Gastrocnemius medialis (tissue), 4 donors: ENCODE results near the gene OR13H1.

Experiments used
- POLR2A ChIP-seq, 2 donors: fragments of 450-650 bp; IDR thresholded peaks; one replicate each; pipeline ENCODE4 v1.6.1; 2017; ENCODE audit warnings: antibody characterized with exemption in 2 of 2, mild to moderate bottlenecking in 2 of 2, moderate library complexity in 2 of 2
- TF ChIP-seq, protein P1 (sequence below), 5 experiments: fragments of 450-650 bp in 3 of 5; fragments of 200-600 bp in 2 of 5; sonication (generic) in 2 of 5; IDR thresholded peaks in 4 of 5; conservative IDR thresholded peaks in 1 of 5; 1 replicate in 4 of 5; 2 replicates in 1 of 5; pipeline ENCODE4 v1.5.1; 2016 to 2019; ENCODE audit warnings: antibody characterized with exemption in 5 of 5, mild to moderate bottlenecking in 3 of 5, moderate library complexity in 3 of 5

DNA sequence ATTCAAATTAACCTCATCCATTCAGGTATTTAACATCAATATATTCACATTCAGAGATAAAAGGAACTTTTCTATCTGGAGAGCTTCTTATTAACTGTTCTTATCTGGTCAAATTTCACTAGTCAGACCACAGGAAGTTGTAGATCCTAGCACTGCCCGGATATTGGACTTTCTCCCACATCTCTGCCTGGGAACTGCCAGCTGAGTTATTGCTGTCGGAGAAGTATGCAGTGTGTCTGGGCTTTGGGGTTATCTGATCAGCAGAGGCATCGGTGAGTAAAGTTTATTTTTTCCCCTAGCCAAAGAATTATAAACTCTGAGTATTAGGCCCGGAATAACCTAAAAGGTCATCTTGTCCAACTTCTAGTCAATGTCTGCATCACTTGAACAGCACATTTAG lies 45.1 kb downstream of the OR13H1 start:
- no peak for TF ChIP-seq POLR2A (IDR thresholded peaks at IDR 0.05)
- TF ChIP-seq, protein P1, sequence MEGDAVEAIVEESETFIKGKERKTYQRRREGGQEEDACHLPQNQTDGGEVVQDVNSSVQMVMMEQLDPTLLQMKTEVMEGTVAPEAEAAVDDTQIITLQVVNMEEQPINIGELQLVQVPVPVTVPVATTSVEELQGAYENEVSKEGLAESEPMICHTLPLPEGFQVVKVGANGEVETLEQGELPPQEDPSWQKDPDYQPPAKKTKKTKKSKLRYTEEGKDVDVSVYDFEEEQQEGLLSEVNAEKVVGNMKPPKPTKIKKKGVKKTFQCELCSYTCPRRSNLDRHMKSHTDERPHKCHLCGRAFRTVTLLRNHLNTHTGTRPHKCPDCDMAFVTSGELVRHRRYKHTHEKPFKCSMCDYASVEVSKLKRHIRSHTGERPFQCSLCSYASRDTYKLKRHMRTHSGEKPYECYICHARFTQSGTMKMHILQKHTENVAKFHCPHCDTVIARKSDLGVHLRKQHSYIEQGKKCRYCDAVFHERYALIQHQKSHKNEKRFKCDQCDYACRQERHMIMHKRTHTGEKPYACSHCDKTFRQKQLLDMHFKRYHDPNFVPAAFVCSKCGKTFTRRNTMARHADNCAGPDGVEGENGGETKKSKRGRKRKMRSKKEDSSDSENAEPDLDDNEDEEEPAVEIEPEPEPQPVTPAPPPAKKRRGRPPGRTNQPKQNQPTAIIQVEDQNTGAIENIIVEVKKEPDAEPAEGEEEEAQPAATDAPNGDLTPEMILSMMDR (IDR thresholded peaks at IDR 0.05 in 4 of 5, conservative IDR thresholded peaks at IDR 0.05 in 1 of 5) = no peak
